C4-2B (cell line): Measurements from ENCODE around the gene GNAZ.

ENCODE experiments used
- H3K27ac ChIP-seq: fragments of 450-650 bp; 2 replicates; pipeline ENCODE4 v1.5.1; 2017
- ZFX ChIP-seq: fragments of 450-650 bp; IDR thresholded peaks from 2 replicates; pipeline ENCODE4 v1.6.1; 2017
- TF ChIP-seq, protein P1 (sequence below): fragments of 450-650 bp; conservative IDR thresholded peaks from 2 replicates; pipeline ENCODE4 v1.5.1; 2017; ENCODE audit warnings: mild to moderate bottlenecking

GNAZ gene

DNA sequence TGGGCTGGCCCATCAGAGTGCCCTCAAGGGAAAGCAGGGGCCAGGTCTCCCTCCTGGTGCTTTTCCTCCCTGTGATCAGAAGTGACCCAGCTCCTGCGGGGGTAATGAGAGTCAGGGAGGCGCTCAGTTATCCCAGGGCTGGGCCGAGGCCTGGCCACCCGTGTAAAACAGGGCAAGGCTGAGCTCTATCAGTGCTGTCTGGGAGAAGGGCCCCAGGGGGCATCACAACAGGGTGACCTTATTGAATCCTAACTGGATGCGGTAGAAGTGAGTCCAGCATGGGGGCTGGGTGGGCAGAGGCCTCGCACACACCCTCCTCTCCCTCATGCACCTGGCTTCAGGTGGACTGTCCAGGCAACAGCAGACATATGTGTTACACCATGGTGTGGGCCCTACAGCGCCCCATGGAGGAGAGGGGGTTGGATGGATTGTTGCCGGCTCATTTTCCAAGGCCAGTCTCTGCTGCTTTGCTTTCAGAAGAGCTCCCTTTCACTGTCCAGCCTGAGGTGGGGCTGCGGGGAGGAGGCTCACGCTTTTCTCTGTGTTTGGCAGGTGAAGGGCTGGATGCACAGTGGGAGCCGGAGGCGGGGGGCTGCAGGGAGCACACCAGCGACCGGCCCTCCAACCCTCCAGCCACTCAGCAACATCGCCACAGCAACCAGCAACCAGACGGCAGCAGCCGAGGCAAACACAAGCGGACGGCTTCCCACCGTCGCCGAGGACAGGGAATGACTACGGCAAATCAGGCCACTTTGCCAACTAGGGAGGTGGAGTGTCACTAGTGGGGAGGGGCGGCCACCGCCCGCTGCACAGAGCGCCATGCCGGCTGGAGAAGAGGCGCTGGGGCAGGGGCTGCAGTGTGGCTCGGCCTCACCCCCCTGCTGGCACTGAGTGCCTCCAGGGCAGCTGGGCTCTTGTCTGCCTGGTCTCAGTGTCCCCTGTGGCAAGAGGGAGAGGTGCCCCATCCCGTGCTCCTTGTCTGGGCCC, 24.7 kb downstream of the GNAZ start:
- TF ChIP-seq ZFX: no peak
- TF ChIP-seq, protein P1, sequence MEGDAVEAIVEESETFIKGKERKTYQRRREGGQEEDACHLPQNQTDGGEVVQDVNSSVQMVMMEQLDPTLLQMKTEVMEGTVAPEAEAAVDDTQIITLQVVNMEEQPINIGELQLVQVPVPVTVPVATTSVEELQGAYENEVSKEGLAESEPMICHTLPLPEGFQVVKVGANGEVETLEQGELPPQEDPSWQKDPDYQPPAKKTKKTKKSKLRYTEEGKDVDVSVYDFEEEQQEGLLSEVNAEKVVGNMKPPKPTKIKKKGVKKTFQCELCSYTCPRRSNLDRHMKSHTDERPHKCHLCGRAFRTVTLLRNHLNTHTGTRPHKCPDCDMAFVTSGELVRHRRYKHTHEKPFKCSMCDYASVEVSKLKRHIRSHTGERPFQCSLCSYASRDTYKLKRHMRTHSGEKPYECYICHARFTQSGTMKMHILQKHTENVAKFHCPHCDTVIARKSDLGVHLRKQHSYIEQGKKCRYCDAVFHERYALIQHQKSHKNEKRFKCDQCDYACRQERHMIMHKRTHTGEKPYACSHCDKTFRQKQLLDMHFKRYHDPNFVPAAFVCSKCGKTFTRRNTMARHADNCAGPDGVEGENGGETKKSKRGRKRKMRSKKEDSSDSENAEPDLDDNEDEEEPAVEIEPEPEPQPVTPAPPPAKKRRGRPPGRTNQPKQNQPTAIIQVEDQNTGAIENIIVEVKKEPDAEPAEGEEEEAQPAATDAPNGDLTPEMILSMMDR: no peak
- no peak overlapping the region for H3K27ac ChIP-seq

DNA sequence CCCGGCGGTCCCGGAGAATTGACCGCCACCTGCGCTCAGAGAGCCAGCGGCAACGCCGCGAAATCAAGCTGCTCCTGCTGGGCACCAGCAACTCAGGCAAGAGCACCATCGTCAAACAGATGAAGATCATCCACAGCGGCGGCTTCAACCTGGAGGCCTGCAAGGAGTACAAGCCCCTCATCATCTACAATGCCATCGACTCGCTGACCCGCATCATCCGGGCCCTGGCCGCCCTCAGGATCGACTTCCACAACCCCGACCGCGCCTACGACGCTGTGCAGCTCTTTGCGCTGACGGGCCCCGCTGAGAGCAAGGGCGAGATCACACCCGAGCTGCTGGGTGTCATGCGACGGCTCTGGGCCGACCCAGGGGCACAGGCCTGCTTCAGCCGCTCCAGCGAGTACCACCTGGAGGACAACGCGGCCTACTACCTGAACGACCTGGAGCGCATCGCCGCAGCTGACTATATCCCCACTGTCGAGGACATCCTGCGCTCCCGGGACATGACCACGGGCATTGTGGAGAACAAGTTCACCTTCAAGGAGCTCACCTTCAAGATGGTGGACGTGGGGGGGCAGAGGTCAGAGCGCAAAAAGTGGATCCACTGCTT, 25.5 kb downstream of the GNAZ start:
- TF ChIP-seq, protein P1: no peak
- TF ChIP-seq ZFX: no peak

DNA sequence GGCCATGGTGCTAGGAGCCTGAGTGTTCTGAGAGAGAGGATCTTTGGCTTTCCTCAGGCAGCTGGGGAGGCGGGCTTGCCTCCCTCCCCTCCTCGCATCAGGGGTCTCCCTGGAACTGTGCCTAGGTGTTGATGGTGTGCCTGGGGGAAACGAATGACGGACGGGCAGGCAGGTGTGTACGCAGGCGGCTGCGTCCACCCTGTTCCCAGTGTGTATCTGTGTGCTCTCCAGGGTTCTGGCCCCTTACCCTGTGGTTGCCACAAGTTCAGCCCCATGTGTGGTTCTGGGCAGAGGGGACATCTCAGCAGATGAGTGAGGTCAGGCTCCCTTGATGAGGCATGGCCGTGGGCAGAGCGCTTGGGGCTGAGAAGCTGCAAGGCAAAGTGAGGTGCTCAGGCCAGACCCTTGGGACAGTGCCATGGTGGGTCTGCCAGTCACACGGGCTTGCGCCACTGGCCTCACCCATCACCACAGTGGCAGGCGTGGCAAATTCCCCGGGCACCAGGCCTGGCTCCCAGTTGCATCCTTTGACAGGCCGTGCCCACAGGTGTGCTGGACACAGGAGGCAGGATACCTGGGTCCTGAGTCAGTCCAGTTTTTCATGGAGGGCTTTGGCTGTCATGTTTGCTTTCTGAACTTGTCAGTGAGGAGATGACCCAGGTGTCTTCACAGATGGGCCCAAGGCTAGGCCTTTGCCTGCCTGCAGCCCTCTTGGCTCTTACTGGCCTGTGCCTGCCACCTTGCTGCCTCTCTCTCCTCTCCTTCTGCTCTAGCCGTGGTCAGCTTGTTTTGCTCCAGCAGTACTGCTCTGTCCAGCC, 27.3 kb downstream of the GNAZ start:
- peak overlapping the region; percentile 85 for H3K27ac ChIP-seq
- no peak for TF ChIP-seq ZFX
- TF ChIP-seq, protein P1: no peak

More for the DNA sequence above, 25.5 kb downstream of the GNAZ start:
- H3K27ac ChIP-seq: no peak overlapping the region

DNA sequence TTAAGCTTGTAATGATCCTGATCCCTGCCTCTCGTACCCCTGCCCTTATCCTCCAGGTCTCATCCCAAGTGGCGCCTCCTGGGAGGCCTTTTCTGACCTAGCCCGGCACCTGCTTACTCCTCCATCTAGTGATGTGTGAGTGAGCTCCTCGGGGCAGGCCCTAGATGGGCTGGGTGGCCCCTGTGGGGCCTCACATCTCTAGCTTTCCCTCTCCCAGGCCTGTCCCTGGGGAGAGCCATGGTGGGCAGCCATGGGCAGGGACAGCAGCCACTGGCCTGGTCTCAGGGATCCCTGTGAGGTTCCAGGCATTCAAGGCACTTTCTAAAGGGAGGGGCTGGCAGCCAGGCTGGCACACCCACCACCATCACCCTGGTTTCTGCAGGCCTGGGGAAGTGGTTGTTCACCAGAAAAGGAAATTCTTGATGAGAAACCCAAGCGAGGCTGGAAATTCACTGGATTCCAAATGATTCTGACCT, 27.9 kb downstream of the GNAZ start:
- H3K27ac ChIP-seq: peak overlapping the region; percentile 85
- TF ChIP-seq, protein P1: no peak
- no peak for TF ChIP-seq ZFX

DNA sequence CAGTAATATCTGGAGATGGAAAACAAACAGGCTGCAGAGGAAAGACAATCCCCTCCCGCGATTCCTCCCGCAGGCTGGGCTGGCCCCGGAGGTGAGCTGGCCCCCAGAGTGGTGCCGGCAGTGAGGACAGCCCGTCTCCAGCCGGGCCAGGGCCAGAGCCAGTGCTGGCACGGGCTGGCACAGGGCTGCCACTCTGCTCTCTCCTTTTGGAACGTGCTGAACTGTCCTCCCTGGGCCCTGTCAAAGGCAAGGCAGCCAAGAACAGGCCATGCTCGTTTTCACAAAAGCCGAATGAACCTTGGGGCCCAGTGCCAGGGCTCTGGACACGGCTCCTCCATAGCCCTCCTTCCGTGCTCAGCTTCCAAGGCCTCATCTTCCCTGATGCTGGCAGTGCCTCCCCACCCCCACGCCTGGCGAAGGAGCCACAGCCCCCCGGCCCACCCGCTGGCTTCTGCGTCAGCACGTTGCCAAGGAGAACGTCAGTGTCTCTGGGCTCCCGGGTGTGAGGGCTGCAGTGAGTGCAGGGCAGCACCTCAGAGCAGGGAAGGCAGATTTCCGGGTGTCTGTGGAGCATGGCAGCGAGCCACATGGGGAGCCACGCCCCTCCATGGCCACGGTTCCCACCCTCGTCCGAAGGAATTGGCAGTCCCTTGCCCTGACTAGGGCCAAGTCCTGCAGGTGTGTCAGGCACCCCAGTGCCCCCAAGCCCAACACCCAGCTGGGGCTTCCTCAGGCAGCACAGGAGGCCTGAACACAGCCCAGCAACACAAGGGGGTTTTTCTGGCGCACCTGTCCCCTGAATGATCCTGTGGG, 28.6 kb downstream of the GNAZ start:
- TF ChIP-seq, protein P1: no peak
- TF ChIP-seq ZFX: peak; percentile 58; the same call in 1 of the 2 replicates
- peak overlapping the region; percentile 85 for H3K27ac ChIP-seq

DNA sequence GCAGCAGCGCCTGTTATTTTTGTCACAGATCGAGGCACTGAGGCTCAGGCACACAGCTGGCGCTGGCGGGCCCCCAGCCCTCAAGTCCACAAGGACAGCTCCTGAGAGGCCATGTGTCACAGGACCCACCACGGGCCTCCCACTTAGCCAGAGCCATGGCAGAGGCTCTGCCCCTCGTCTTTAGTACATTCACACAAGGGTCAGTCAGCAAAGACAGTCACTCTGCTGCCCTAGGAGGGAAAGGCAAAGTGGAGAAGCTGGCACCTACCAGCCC, 29.1 kb downstream of the GNAZ start:
- no peak for TF ChIP-seq ZFX
- TF ChIP-seq, protein P1: no peak
- peak overlapping the region; percentile 85 for H3K27ac ChIP-seq
